ENCODE data around the gene BLOC1S1. TPM values are rescaled to one million over a fixed set of nuclear protein-coding genes. Genes with fewer than 3 reads are reported as not detected.

Gene BLOC1S1
- total and polyA plus RNA-seq, 12 donors, result 68.3 to 515 (median 105) TPM

- 86 to 89% methylated on average over 7 of the region's 7 CpGs for WGBS, 2 donors
- no peak for DNase-seq
- no peak for ATAC-seq
- Histone ChIP-seq H3K4me1 (peaks cover 0 to 38% (median 24%) of the 10 kb centered on the region in 9 donors), H3K36me3 (peaks cover 0 to 87% (median 25%) of the 10 kb centered on the region in 9 donors), H3K27me3 (no peaks in the 10 kb centered on the region), H3K9me3 (no peaks in the 10 kb centered on the region), H3K27ac (no peak overlapping the region), H3K4me3 (no peak overlapping the region)
- intact Hi-C loops (cut with DNase I), result no loop called here
- no peak for TF ChIP-seq CTCF (IDR thresholded peaks at IDR 0.05)
Measured at GRCh38 chr12:55697686-55698085, 18.2 kb upstream of the BLOC1S1 start.

- H3K27me3 ChIP-seq, result no peaks in the 10 kb centered on the region
- peaks cover 0 to 44% (median 30%) of the 10 kb centered on the region in 9 donors for H3K4me1 ChIP-seq
- WGBS, 2 donors, result 91 to 92% methylated on average over 16 of the region's 16 CpGs
- DNase-seq, result no peak
- no peak for TF ChIP-seq CTCF (IDR thresholded peaks at IDR 0.05)
- H3K9me3 ChIP-seq, result no peaks in the 10 kb centered on the region
- H3K27ac ChIP-seq, result peak overlapping the region in 1 of 10 donors; percentile 7
- no peak overlapping the region for H3K4me3 ChIP-seq
- ATAC-seq, result no peak
- intact Hi-C loops (cut with DNase I), result no loop called here
- peaks cover 0 to 82% (median 21%) of the 10 kb centered on the region in 9 donors for H3K36me3 ChIP-seq
Measured at GRCh38 chr12:55698241-55698955, 17.4 kb upstream of the BLOC1S1 start.

- no peaks in the 10 kb centered on the region for H3K9me3 ChIP-seq
- WGBS, 2 donors, result 89 to 94% methylated on average over 1 of the region's 1 CpG
- peak overlapping the region in 3 of 10 donors; percentile 55 to 95 (median 68) for H3K27ac ChIP-seq
- no peak for TF ChIP-seq CTCF (IDR thresholded peaks at IDR 0.05)
- intact Hi-C loops (cut with DNase I), result no loop called here
- peaks cover 2 to 50% (median 35%) of the 10 kb centered on the region in 9 donors for H3K4me1 ChIP-seq
- no peak overlapping the region for H3K4me3 ChIP-seq
- H3K36me3 ChIP-seq, result peaks cover 0 to 79% (median 18%) of the 10 kb centered on the region in 9 donors
- ATAC-seq (no peak), DNase-seq (no peak)
- no peaks in the 10 kb centered on the region for H3K27me3 ChIP-seq
Measured at GRCh38 chr12:55698965-55699364, 16.9 kb upstream of the BLOC1S1 start.

GRCh38 chr12:55699471-55700055 lies 16.3 kb upstream of the BLOC1S1 start:
- ATAC-seq (no peak), DNase-seq (no peak)
- peak overlapping the region in 5 of 10 donors; percentile 23 to 95 (median 55) for H3K27ac ChIP-seq
- intact Hi-C loops (cut with DNase I), result no loop called here
- 67% methylated on average over 5 of the region's 5 CpGs for WGBS, 2 donors
- no peak for TF ChIP-seq CTCF (IDR thresholded peaks at IDR 0.05)
- peaks cover 0 to 73% (median 13%) of the 10 kb centered on the region in 9 donors for H3K36me3 ChIP-seq
- H3K27me3 ChIP-seq, result no peaks in the 10 kb centered on the region
- H3K4me3 ChIP-seq, result no peak overlapping the region
- no peaks in the 10 kb centered on the region for H3K9me3 ChIP-seq
- peaks cover 2 to 56% (median 41%) of the 10 kb centered on the region in 9 donors for H3K4me1 ChIP-seq
